ENCODE measurements around the gene IQSEC1. TPM values are rescaled to one million over a fixed set of nuclear protein-coding genes. Genes with fewer than 3 reads are reported as not detected.

IQSEC1 gene
- total RNA-seq, 1 donor from 2014 or later, result 27.1 TPM

DNA sequence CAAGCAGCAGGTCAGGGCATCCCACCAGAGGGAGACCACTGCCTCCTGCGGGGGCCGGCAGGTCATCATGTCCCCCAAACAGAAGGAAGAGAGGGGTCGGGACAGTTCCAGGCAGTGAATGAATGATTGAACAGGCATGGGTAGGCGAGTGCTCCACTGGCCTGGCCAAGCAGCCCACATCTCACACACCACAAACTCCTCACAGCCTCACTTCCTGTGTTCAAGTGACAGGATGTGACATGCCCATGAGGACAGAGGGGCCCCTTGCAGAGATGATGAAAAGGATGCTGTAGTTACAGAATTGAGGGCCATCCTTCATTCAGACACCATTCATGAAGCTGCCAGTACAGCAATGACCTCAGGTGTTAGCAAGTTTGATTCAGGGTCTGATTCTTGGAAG, 3.7 kb downstream of the IQSEC1 start:
- Histone ChIP-seq H3K9ac (ENCODE audit: low read depth in 1 of 3, low read length in 3 of 3) (no peak overlapping the region), H3K9me3 (ENCODE audit: control insufficient read depth in 3 of 3, low read length in 3 of 3) (no peaks in the 10 kb centered on the region), H3K27ac (ENCODE audit: low read depth, low read length) (no peak overlapping the region), H3K4me3 (ENCODE audit: low read length in 3 of 3) (no peak overlapping the region), H3K27me3 (ENCODE audit: control insufficient read depth in 3 of 3, insufficient read depth in 3 of 3, low read length in 3 of 3) (peaks cover 17 to 22% (median 17%) of the 10 kb centered on the region in 3 donors), H3K4me1 (ENCODE audit: control insufficient read depth in 3 of 3, insufficient read depth in 3 of 3, low read length in 3 of 3) (peaks cover 11 to 19% (median 18%) of the 10 kb centered on the region in 3 donors), H3K36me3 (ENCODE audit: control insufficient read depth in 3 of 3, insufficient read depth in 3 of 3, low read length in 3 of 3) (no peaks in the 10 kb centered on the region)

DNA sequence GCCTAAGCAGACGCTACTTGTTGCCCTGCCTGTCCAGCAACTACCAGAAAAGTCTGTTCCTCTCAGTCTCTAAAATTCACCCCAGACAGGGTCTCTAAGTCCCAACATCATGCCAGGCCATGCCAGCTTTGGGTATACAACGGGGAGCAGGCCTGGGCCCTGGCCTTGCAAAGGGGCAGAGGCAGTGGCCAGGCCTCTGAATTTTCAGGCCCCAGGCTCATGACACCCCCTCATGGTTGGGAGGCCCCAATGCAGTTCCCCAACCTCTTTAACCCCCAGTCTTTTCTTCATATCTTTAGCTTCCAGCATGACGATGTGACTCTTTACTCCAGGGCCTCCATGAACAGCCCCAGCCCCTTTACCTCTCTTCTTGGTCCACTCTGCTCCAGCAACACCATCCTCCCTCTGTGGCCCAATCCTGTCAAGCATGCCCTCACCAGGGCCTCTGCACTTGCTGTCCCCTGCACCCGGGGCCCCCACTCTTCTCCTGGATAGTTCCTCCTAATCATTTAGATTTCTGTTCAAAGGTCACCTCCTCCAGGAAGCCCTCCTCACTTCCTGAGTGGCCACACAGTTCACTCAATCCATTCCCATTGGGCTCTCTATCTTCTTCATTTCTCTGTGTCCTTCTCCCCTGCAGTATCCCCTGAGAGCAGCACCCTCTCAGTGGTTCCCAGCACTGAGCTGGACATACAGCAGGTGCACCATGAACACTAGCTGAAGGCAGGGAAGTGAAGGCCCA, 4.8 kb downstream of the IQSEC1 start:
- Histone ChIP-seq H3K4me3 (ENCODE audit: low read length in 3 of 3) (no peak overlapping the region), H3K27ac (ENCODE audit: low read depth, low read length) (no peak overlapping the region), H3K27me3 (ENCODE audit: control insufficient read depth in 3 of 3, insufficient read depth in 3 of 3, low read length in 3 of 3) (peaks cover 6 to 12% (median 7%) of the 10 kb centered on the region in 3 donors), H3K9me3 (ENCODE audit: control insufficient read depth in 3 of 3, low read length in 3 of 3) (no peaks in the 10 kb centered on the region), H3K4me1 (ENCODE audit: control insufficient read depth in 3 of 3, insufficient read depth in 3 of 3, low read length in 3 of 3) (peaks cover 7 to 14% (median 13%) of the 10 kb centered on the region in 3 donors), H3K36me3 (ENCODE audit: control insufficient read depth in 3 of 3, insufficient read depth in 3 of 3, low read length in 3 of 3) (no peaks in the 10 kb centered on the region), H3K9ac (ENCODE audit: low read depth in 1 of 3, low read length in 3 of 3) (no peak overlapping the region)

DNA sequence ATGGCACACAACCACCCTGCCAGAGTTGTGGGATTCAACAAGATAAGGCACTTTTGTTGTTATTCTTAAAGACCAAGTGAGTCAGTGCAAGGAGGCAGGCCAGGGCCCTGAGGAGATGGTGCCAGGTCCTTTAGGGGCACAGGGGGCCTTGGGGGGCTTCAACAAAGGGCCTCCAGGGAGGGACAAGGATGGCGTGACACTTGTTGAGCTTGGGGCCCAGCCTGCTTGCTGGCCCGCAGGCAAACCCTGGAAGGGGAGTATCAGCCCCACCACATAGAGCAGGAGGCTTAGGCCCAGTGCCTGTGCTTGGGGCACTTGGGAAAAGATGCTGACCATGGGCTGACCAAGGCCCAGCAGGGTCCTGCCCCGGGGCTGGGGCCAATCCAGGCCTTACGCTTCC, 5.5 kb downstream of the IQSEC1 start:
- Histone ChIP-seq H3K9me3 (ENCODE audit: control insufficient read depth in 3 of 3, low read length in 3 of 3) (no peaks in the 10 kb centered on the region), H3K36me3 (ENCODE audit: control insufficient read depth in 3 of 3, insufficient read depth in 3 of 3, low read length in 3 of 3) (no peaks in the 10 kb centered on the region), H3K4me1 (ENCODE audit: control insufficient read depth in 3 of 3, insufficient read depth in 3 of 3, low read length in 3 of 3) (peaks cover 7 to 13% (median 11%) of the 10 kb centered on the region in 3 donors), H3K27me3 (ENCODE audit: control insufficient read depth in 3 of 3, insufficient read depth in 3 of 3, low read length in 3 of 3) (peaks cover under 1 to 6% (median 6%) of the 10 kb centered on the region in 3 donors), H3K9ac (ENCODE audit: low read depth in 1 of 3, low read length in 3 of 3) (no peak overlapping the region), H3K4me3 (ENCODE audit: low read length in 3 of 3) (no peak overlapping the region), H3K27ac (ENCODE audit: low read depth, low read length) (no peak overlapping the region)

DNA sequence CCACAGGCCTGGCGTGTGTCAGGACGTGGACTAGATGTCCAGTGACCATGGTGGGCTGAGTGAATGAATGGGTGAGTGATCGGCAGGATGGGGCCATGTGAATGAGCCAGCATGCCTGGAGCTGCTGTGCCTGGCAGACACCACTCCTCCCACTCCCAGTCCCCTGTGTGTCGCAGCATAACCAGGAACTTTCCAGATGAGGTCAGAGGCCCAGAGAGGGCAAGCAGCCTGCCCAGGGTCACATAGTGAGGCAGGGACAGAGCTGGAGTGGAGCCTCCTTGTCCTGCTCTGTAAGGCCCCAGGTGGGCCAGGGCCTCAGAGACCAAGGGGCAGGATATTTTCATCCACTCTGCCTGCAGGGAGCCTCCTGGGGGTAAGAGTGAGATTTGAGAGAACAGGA, 6.4 kb downstream of the IQSEC1 start:
- Histone ChIP-seq H3K27ac (ENCODE audit: low read depth, low read length) (no peak overlapping the region), H3K9ac (ENCODE audit: low read depth in 1 of 3, low read length in 3 of 3) (no peak overlapping the region)

DNA sequence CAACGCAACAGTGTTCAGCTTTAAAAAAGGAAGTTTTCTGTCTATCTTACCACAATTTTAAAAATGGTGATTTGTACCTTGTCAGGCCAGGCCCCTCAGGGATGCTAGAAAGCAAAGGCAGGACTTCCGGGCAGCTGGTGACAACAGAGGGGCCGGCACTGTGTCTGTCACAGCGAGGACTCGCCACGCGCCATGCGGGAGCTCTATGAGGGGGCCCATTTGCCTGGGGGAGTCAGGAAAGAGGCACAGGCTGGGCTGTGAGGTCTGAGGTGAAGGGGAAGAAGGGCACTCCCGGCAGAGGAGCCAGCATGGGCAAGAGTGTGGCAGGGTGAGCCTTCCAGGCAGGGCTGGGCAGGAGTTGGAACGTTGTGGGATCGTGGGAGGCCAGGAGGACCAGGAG, 7.0 kb downstream of the IQSEC1 start:
- H3K36me3 ChIP-seq (ENCODE audit: control insufficient read depth in 3 of 3, insufficient read depth in 3 of 3, low read length in 3 of 3), result no peaks in the 10 kb centered on the region
- H3K4me1 ChIP-seq (ENCODE audit: control insufficient read depth in 3 of 3, insufficient read depth in 3 of 3, low read length in 3 of 3), result no peaks in the 10 kb centered on the region
- H3K27ac ChIP-seq (ENCODE audit: low read depth, low read length), result no peak overlapping the region
- no peak overlapping the region for H3K4me3 ChIP-seq (ENCODE audit: low read length in 3 of 3)
- no peaks in the 10 kb centered on the region for H3K27me3 ChIP-seq (ENCODE audit: control insufficient read depth in 3 of 3, insufficient read depth in 3 of 3, low read length in 3 of 3)
- H3K9ac ChIP-seq (ENCODE audit: low read depth in 1 of 3, low read length in 3 of 3), result no peak overlapping the region
- H3K9me3 ChIP-seq (ENCODE audit: control insufficient read depth in 3 of 3, low read length in 3 of 3), result no peaks in the 10 kb centered on the region

More for the DNA sequence above, 6.4 kb downstream of the IQSEC1 start:
- H3K27me3 ChIP-seq (ENCODE audit: control insufficient read depth in 3 of 3, insufficient read depth in 3 of 3, low read length in 3 of 3), result peaks cover 0 to under 1% (median 0%) of the 10 kb centered on the region in 3 donors
- peaks cover 1 to 3% (median 2%) of the 10 kb centered on the region in 3 donors for H3K4me1 ChIP-seq (ENCODE audit: control insufficient read depth in 3 of 3, insufficient read depth in 3 of 3, low read length in 3 of 3)
- H3K9me3 ChIP-seq (ENCODE audit: control insufficient read depth in 3 of 3, low read length in 3 of 3), result no peaks in the 10 kb centered on the region
- no peaks in the 10 kb centered on the region for H3K36me3 ChIP-seq (ENCODE audit: control insufficient read depth in 3 of 3, insufficient read depth in 3 of 3, low read length in 3 of 3)
- H3K4me3 ChIP-seq (ENCODE audit: low read length in 3 of 3), result no peak overlapping the region

DNA sequence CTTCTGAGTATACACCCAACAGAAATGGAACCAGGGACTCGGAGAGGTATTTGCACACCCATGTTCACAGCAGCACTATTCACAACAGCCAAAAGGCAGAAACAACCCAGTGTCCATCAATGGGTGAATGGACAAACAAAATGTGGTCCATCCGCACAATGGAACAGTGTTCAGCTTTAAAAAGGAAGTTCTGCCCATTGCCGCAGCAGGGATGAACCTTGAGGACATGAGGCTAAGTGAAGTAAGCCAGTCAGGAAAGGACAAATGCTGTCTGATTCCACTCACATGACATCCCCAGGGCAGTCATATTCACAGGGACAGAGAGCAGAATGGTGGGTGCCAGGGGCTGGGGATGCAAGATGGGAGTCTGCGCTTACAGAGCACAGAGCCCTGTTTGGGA, 7.5 kb downstream of the IQSEC1 start:
- Histone ChIP-seq H3K4me3 (ENCODE audit: low read length in 3 of 3) (no peak overlapping the region), H3K27ac (ENCODE audit: low read depth, low read length) (no peak overlapping the region), H3K36me3 (ENCODE audit: control insufficient read depth in 3 of 3, insufficient read depth in 3 of 3, low read length in 3 of 3) (no peaks in the 10 kb centered on the region), H3K4me1 (ENCODE audit: control insufficient read depth in 3 of 3, insufficient read depth in 3 of 3, low read length in 3 of 3) (no peaks in the 10 kb centered on the region), H3K9ac (ENCODE audit: low read depth in 1 of 3, low read length in 3 of 3) (no peak overlapping the region), H3K27me3 (ENCODE audit: control insufficient read depth in 3 of 3, insufficient read depth in 3 of 3, low read length in 3 of 3) (no peaks in the 10 kb centered on the region), H3K9me3 (ENCODE audit: control insufficient read depth in 3 of 3, low read length in 3 of 3) (no peaks in the 10 kb centered on the region)

DNA sequence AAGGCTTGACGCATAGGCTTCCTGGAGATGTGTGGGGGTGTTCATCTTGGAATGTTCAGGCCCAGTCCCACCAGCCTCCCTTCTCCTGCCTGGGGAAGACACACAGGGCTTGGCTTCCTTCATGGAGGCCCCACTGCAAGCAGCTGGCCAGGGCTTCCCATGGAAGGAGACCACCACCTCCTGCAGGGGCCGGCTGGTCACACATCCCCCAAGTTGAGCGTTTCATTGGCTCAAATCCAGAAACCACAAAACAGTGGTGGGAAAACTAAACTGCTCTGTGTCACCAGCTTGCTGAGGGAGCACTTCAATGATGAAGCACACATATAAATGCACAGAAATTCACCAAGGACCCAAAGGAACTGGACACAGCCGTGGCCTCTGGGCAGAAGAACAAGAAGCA, 8.3 kb downstream of the IQSEC1 start:
- H3K9ac ChIP-seq (ENCODE audit: low read depth in 1 of 3, low read length in 3 of 3), result no peak overlapping the region

DNA sequence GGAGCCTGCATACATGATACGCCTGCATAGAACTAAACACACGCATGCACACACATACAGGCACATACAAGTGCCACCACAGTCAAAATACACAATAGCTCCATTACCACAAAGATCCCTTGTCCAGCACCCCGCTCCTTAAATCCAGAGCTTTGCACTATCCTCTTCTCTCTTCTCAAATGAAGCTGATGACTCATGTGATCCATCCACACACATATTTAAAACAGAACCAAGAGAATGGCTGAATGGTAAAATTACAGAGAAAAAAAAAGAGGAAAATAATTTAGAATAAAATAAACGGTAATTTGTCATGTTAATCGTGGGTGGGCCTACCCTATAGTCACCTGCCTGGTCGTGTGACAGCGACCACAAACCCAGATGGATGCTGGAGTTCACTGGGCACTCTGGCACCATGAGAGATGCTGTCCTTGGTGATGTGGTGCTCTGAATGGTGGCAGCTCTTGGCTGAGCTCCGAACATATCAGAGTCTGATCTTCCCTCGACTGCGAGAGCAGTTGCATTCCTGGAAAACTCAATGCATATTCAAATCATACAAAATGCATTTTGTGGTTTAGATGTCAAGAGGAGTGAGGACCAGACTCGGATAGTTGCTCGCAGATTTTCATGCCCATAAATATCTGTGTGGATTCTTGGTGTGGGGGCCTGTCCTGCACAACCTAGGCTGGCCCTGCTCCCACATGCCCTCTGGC, 8.9 kb downstream of the IQSEC1 start:
- Histone ChIP-seq H3K27me3 (ENCODE audit: control insufficient read depth in 3 of 3, insufficient read depth in 3 of 3, low read length in 3 of 3) (no peaks in the 10 kb centered on the region), H3K4me3 (ENCODE audit: low read length in 3 of 3) (no peak overlapping the region), H3K27ac (ENCODE audit: low read depth, low read length) (no peak overlapping the region), H3K9me3 (ENCODE audit: control insufficient read depth in 3 of 3, low read length in 3 of 3) (no peaks in the 10 kb centered on the region), H3K4me1 (ENCODE audit: control insufficient read depth in 3 of 3, insufficient read depth in 3 of 3, low read length in 3 of 3) (no peaks in the 10 kb centered on the region), H3K9ac (ENCODE audit: low read depth in 1 of 3, low read length in 3 of 3) (no peak overlapping the region), H3K36me3 (ENCODE audit: control insufficient read depth in 3 of 3, insufficient read depth in 3 of 3, low read length in 3 of 3) (no peaks in the 10 kb centered on the region)

More for the DNA sequence above, 8.3 kb downstream of the IQSEC1 start:
- H3K9me3 ChIP-seq (ENCODE audit: control insufficient read depth in 3 of 3, low read length in 3 of 3), result no peaks in the 10 kb centered on the region
- H3K27me3 ChIP-seq (ENCODE audit: control insufficient read depth in 3 of 3, insufficient read depth in 3 of 3, low read length in 3 of 3), result no peaks in the 10 kb centered on the region
- H3K4me3 ChIP-seq (ENCODE audit: low read length in 3 of 3), result no peak overlapping the region
- no peak overlapping the region for H3K27ac ChIP-seq (ENCODE audit: low read depth, low read length)
- no peaks in the 10 kb centered on the region for H3K4me1 ChIP-seq (ENCODE audit: control insufficient read depth in 3 of 3, insufficient read depth in 3 of 3, low read length in 3 of 3)
- H3K36me3 ChIP-seq (ENCODE audit: control insufficient read depth in 3 of 3, insufficient read depth in 3 of 3, low read length in 3 of 3), result no peaks in the 10 kb centered on the region

DNA sequence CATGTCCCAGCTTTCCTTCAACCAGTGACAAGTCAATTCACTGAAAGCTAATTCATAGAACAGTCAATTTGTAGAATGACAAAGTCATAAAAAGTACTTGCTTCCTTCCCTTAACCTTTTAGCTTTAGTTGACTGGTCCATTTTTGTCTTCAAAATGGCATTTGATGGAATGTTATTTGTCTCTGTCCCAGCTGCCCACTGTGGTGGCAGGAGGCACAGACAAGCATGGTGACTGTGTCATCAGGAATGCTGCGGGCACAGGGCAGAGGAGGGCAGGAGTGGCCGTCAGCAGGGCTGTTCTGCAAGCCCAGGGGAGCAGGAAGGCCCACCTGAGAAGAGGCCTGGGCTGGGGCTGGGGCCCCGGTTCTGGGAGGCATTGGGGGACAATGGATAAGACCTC, 10.0 kb downstream of the IQSEC1 start:
- no peaks in the 10 kb centered on the region for H3K27me3 ChIP-seq (ENCODE audit: control insufficient read depth in 3 of 3, insufficient read depth in 3 of 3, low read length in 3 of 3)
- no peaks in the 10 kb centered on the region for H3K4me1 ChIP-seq (ENCODE audit: control insufficient read depth in 3 of 3, insufficient read depth in 3 of 3, low read length in 3 of 3)
- no peak overlapping the region for H3K27ac ChIP-seq (ENCODE audit: low read depth, low read length)
- H3K9ac ChIP-seq (ENCODE audit: low read depth in 1 of 3, low read length in 3 of 3), result no peak overlapping the region
- H3K9me3 ChIP-seq (ENCODE audit: control insufficient read depth in 3 of 3, low read length in 3 of 3), result no peaks in the 10 kb centered on the region
- H3K4me3 ChIP-seq (ENCODE audit: low read length in 3 of 3), result no peak overlapping the region
- no peaks in the 10 kb centered on the region for H3K36me3 ChIP-seq (ENCODE audit: control insufficient read depth in 3 of 3, insufficient read depth in 3 of 3, low read length in 3 of 3)

DNA sequence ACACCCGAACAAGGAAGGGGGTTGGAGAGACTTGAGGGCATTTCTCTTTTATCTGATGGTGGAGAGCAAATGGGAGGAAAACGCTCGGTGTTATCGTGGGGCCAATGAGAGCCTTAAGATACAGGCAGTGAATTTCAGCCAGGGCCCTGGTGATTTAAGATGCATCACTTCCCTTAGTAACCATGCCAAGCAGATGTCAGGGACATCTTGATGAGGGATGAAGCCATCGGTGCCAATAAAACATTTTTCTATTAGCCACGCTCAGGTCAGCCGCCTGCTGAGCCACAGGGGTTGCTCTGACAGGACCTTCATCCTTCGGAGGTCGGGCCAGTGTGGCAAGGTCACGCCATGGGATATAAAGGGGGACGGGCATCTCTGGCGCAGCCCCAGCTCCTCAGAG, 10.6 kb downstream of the IQSEC1 start:
- H3K27ac ChIP-seq (ENCODE audit: low read depth, low read length), result no peak overlapping the region
- H3K27me3 ChIP-seq (ENCODE audit: control insufficient read depth in 3 of 3, insufficient read depth in 3 of 3, low read length in 3 of 3), result no peaks in the 10 kb centered on the region
- H3K4me1 ChIP-seq (ENCODE audit: control insufficient read depth in 3 of 3, insufficient read depth in 3 of 3, low read length in 3 of 3), result no peaks in the 10 kb centered on the region
- H3K9me3 ChIP-seq (ENCODE audit: control insufficient read depth in 3 of 3, low read length in 3 of 3), result no peaks in the 10 kb centered on the region
- H3K36me3 ChIP-seq (ENCODE audit: control insufficient read depth in 3 of 3, insufficient read depth in 3 of 3, low read length in 3 of 3), result no peaks in the 10 kb centered on the region
- no peak overlapping the region for H3K4me3 ChIP-seq (ENCODE audit: low read length in 3 of 3)
- H3K9ac ChIP-seq (ENCODE audit: low read depth in 1 of 3, low read length in 3 of 3), result no peak overlapping the region
